SK-N-DZ (cell line): ENCODE data around the gene KLHL30.

ENCODE experiments used
- DNase-seq: peaks from one replicate; pipeline ENCODE4 v3.0.0-alpha.2; 2015; ENCODE audit warnings: low spot score

KLHL30 gene

GRCh38 chr2:238144262-238144661 is 5.8 kb downstream of the KLHL30 start:
- no peak for DNase-seq

- DNase-seq: no peak
Measured at GRCh38 chr2:238145046-238145445, 6.6 kb downstream of the KLHL30 start.

- DNase-seq: no peak
Measured at GRCh38 chr2:238145851-238146250, 7.4 kb downstream of the KLHL30 start.

GRCh38 chr2:238146884-238147544 is 8.5 kb downstream of the KLHL30 start:
- DNase-seq: no peak

DNA sequence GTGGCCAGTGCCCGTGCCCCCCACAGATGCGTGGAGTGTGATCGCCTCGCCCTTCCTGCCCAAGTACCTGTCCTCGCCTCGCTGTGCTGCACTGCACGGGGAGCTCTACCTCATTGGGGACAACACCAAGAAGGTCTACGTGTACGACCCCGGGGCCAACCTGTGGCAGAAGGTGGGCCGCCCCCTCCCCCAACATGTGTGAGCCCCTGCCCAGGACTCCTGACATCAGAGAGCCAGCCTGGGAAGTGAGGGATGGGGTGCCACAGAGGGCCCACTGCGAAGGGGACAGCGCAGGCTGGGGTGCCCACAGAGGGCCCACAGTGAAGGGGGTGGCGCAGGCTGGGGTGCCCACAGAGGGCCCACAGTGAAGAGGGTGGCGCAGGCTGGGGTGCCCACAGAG is 10.5 kb downstream of the KLHL30 start:
- DNase-seq: no peak

DNA sequence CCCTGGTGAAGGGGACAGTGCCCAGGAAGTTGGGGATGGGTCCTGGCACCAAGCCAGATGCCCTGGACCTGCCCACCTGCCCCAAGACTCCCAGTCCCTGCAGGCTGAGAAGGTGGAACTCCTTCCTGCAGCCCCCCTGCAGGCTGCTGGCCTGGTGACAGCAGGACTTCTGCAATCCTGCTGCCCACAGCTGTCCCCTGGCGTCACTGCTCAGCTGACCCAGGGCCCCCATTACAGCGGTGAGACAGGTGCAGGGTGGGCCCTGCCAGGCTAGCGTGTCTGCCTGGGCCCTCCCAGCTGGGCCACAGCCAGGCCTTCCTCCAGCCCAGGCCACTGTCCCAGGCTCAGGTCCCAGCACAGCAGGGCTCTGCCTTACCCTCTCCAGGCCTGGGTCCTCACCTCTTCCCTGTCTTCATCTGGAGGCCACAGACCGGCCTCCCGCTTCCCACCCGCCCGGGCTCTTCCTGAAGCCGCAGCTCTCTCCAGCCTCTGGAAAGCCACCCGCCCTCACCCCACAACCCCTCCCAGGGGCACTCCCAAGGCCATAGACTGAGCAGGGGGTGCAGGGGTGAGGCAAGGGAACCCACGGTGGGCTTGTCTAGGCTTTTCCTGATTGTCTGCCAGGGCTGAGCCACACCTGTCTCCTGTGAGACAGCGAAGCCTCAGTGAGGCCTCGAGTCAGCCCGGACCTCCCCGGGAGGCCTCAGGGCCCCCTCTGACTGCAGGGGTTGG is 11.5 kb downstream of the KLHL30 start:
- no peak for DNase-seq

DNA sequence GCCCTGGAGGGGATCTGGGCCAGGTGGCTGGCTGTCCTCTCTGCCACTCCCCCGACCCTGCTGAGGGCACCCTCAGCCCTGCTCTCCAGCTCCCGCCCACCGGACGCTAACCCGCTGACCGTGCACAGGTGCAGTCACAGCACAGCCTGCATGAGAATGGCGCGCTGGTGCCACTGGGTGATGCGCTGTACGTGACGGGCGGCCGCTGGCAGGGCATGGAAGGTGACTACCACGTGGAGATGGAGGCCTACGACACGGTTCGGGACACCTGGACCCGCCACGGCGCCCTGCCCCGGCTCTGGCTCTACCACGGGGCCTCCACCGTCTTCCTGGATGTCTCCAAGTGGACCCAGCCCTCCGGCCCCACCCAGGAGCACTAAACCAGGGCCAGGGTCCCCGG is 12.2 kb downstream of the KLHL30 start:
- DNase-seq: no peak

GRCh38 chr2:238151205-238151604 is 12.7 kb downstream of the KLHL30 start:
- DNase-seq: no peak

GRCh38 chr2:238151628-238152235 is 13.3 kb downstream of the KLHL30 start:
- DNase-seq: no peak

GRCh38 chr2:238152771-238153688 is 14.6 kb downstream of the KLHL30 start:
- DNase-seq: no peak

GRCh38 chr2:238154570-238154969 is 16.1 kb downstream of the KLHL30 start:
- DNase-seq: no peak

DNA sequence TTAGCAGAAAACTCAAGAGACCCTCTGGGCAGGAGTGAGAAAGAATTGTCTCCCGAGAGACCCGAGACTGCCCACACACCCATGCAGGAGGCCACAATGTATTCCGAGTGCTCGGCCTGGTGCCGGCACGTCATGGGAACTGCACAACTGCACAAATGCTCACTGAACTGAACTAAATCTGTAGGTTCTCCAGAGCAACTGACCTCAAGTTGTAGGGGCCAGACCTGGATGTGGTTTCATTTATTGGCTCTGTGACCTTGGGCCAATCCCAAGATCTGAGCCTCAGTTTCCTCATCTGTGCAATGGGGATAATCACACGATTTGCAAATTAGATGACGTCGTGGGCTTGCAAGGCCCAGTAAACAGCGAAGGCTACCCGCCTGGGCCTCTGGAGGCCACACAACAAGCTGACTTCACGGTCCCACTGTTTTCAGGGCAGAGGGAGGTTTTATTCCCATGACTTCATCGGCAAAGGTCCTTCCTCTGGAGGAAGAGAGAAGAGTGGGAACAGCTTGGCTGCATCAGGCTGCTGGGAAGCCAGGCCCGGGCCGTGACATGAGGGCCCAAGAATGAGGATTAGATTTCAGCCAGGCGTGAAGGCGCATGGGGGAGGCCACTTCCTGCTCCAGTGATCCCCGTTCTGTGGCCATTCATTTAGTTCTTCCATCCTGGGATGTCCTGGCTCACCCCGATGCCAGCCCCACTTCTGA is 16.7 kb downstream of the KLHL30 start:
- DNase-seq: no peak

GRCh38 chr2:238155761-238156694 is 17.6 kb downstream of the KLHL30 start:
- no peak for DNase-seq

GRCh38 chr2:238157506-238158017 is 19.1 kb downstream of the KLHL30 start:
- no peak for DNase-seq

- DNase-seq: no peak
Measured at GRCh38 chr2:238158018-238158508, 19.6 kb downstream of the KLHL30 start.

- DNase-seq: peak; percentile 45
Measured at GRCh38 chr2:238158509-238159070, 20.1 kb downstream of the KLHL30 start, which contains the start of gene ERFE. Gene ERFE, plus strand, starts transcription at chr2:238158970. Its CDS starts 38 bp downstream, at chr2:238159008.

- no peak for DNase-seq
Measured at GRCh38 chr2:238159071-238159539, 20.6 kb downstream of the KLHL30 start.

- DNase-seq: no peak
Measured at GRCh38 chr2:238159661-238160205, 21.3 kb downstream of the KLHL30 start.
